Tibial nerve (tissue), 4 donors: ENCODE results near the gene ATP8A2. TPM values are rescaled to one million over a fixed set of nuclear protein-coding genes. Genes with fewer than 3 reads are reported as not detected.

ENCODE experiments used
- DNase-seq, 2 donors: peaks; one replicate each; pipeline ENCODE4 v3.0.0-alpha.2; 2019; ENCODE audit warnings: low spot score in 2 of 2
- H3K27ac ChIP-seq, 4 donors: fragments of 200-600 bp; sonication (generic) in 3 of 4; one replicate each; pipeline ENCODE4 v1.5.1; 2017 to 2019; ENCODE audit warnings: mild to moderate bottlenecking in 1 of 4
- H3K27me3 ChIP-seq, 2 donors: fragments of 200-600 bp; sonication (generic) in 1 of 2; one replicate each; pipeline versions ENCODE4 v1.5.1 to v1.6.0; 2017 to 2019
- H3K36me3 ChIP-seq, 3 donors: fragments of 200-600 bp; sonication (generic); one replicate each; pipeline ENCODE4 v1.5.1; 2018 to 2019
- H3K4me1 ChIP-seq, 4 donors: fragments of 200-600 bp; sonication (generic) in 3 of 4; one replicate each; pipeline ENCODE4 v1.5.1; 2017 to 2019
- H3K4me3 ChIP-seq, 4 donors: fragments of 200-600 bp; sonication (generic) in 3 of 4; one replicate each; pipeline ENCODE4 v1.5.1; 2017 to 2019; ENCODE audit warnings: mild to moderate bottlenecking in 1 of 4, moderate library complexity in 1 of 4
- H3K9me3 ChIP-seq, 4 donors: fragments of 200-600 bp; sonication (generic) in 3 of 4; one replicate each; pipeline ENCODE4 v1.5.1; 2017 to 2019
- EP300 ChIP-seq, 2 donors: sonication (generic); formaldehyde crosslinking; IDR thresholded peaks; one replicate each; pipeline ENCODE4 v1.6.1; 2017; ENCODE audit warnings: antibody characterized with exemption in 2 of 2, mild to moderate bottlenecking in 1 of 2
- POLR2A ChIP-seq, 2 donors: fragments of 450-650 bp; IDR thresholded peaks; one replicate each; pipeline ENCODE4 v1.6.1; 2017; ENCODE audit warnings: antibody characterized with exemption in 2 of 2, mild to moderate bottlenecking in 2 of 2, moderate library complexity in 2 of 2
- WGBS, 2 donors: methylation state at CpG; one replicate each; pipeline ENCODE4 v1.1.5; 2018; 5-methylcytosine and 5-hydroxymethylcytosine counted together
- total RNA-seq, 4 donors: library from RNA; depleted of rRNA; stranded (reverse); fragments of >200 nt; gene quantifications; one replicate each; pipeline ENCODE4 v1.1.0, GENCODE V29; 2016
- TF ChIP-seq, protein P1 (sequence below), 5 experiments: fragments of 200-600 bp in 3 of 5; fragments of 450-650 bp in 2 of 5; sonication (generic) in 3 of 5; IDR thresholded peaks; one replicate each; pipeline ENCODE4 v1.5.1; 2016 to 2019; ENCODE audit warnings: antibody characterized with exemption in 5 of 5, mild to moderate bottlenecking in 3 of 5, moderate library complexity in 2 of 5

The ATP8A2 gene
- total RNA-seq, 4 donors from 2014 or later, result 0.30 to 1.7 (median 0.61) TPM

DNA sequence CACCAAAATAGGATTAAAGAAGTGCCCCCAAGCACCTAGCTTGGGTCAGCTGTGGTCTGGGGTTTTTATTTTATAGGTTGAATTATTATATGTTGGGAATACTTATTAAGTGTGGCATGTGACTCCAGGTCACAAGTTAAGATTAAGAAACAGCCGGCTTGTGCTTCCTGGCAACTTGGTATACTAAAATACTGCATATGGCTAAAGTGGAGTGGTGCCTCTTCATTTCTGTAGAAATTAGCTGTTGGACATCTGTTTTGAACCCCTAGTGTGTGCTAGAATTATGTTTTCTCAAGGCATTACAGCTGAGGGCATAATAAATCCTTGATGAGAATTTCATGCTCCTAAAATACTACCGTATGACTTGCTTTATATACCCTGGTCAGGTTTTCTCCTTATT is 393.5 kb downstream of the ATP8A2 start:
- Histone ChIP-seq H3K9me3 (no peaks in the 10 kb centered on the region), H3K27me3 (no peaks in the 10 kb centered on the region), H3K4me3 (no peak overlapping the region), H3K4me1 (no peaks in the 10 kb centered on the region), H3K27ac (no peak overlapping the region), H3K36me3 (no peaks in the 10 kb centered on the region)
- no peak for TF ChIP-seq EP300 (IDR thresholded peaks at IDR 0.05)
- WGBS, 2 donors, result 85 to 86% methylated on average over 2 of the region's 2 CpGs
- DNase-seq, result no peak

- TF ChIP-seq EP300 (IDR thresholded peaks at IDR 0.05) (no peak), POLR2A (IDR thresholded peaks at IDR 0.05) (no peak)
- TF ChIP-seq, protein P1, sequence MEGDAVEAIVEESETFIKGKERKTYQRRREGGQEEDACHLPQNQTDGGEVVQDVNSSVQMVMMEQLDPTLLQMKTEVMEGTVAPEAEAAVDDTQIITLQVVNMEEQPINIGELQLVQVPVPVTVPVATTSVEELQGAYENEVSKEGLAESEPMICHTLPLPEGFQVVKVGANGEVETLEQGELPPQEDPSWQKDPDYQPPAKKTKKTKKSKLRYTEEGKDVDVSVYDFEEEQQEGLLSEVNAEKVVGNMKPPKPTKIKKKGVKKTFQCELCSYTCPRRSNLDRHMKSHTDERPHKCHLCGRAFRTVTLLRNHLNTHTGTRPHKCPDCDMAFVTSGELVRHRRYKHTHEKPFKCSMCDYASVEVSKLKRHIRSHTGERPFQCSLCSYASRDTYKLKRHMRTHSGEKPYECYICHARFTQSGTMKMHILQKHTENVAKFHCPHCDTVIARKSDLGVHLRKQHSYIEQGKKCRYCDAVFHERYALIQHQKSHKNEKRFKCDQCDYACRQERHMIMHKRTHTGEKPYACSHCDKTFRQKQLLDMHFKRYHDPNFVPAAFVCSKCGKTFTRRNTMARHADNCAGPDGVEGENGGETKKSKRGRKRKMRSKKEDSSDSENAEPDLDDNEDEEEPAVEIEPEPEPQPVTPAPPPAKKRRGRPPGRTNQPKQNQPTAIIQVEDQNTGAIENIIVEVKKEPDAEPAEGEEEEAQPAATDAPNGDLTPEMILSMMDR (IDR thresholded peaks at IDR 0.05), result no peak
- Histone ChIP-seq H3K27me3 (no peaks in the 10 kb centered on the region), H3K4me1 (no peaks in the 10 kb centered on the region), H3K36me3 (no peaks in the 10 kb centered on the region), H3K27ac (no peak overlapping the region), H3K9me3 (no peaks in the 10 kb centered on the region), H3K4me3 (no peak overlapping the region)
- no peak for DNase-seq
- WGBS, 2 donors, result 93% methylated on average over 3 of the region's 3 CpGs
These were observed 394.8 kb downstream of the ATP8A2 start for GRCh38 chr13:25766576-25766975.

DNA sequence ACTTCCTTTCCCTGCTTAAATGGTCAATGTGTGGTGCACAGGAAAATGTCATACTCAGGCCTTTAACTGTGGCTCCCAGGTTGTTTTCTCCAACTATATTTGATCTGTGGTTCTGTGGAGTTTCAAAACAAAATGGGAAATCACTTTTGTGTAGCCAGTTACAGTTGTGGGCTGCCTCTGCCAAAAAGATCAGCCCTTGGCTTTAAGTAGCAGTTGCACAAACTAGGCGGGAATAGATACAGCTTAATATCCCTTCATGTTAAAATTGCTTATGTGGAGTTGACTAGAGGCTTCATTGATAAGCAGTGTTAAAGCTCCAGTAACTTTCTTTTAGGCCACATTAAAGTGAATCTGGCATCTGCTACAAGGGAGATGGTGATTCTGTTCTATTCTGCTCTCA is 395.2 kb downstream of the ATP8A2 start:
- no peaks in the 10 kb centered on the region for H3K27me3 ChIP-seq
- no peak overlapping the region for H3K27ac ChIP-seq
- WGBS, 2 donors, result 84 to 96% methylated on average over 1 of the region's 1 CpG
- no peak for TF ChIP-seq POLR2A (IDR thresholded peaks at IDR 0.05)
- TF ChIP-seq, protein P1 (IDR thresholded peaks at IDR 0.05), result no peak
- no peak for TF ChIP-seq EP300 (IDR thresholded peaks at IDR 0.05)
- H3K4me1 ChIP-seq, result no peaks in the 10 kb centered on the region
- no peaks in the 10 kb centered on the region for H3K36me3 ChIP-seq
- no peaks in the 10 kb centered on the region for H3K9me3 ChIP-seq
- H3K4me3 ChIP-seq, result no peak overlapping the region
- no peak for DNase-seq

GRCh38 chr13:25768376-25768775 is 396.6 kb downstream of the ATP8A2 start:
- no peak for DNase-seq
- H3K36me3 ChIP-seq, result no peaks in the 10 kb centered on the region
- no peak overlapping the region for H3K4me3 ChIP-seq
- WGBS, 2 donors, result 36 to 37% methylated on average over 4 of the region's 4 CpGs
- H3K4me1 ChIP-seq, result no peaks in the 10 kb centered on the region
- no peaks in the 10 kb centered on the region for H3K9me3 ChIP-seq
- H3K27me3 ChIP-seq, result no peaks in the 10 kb centered on the region
- TF ChIP-seq EP300 (IDR thresholded peaks at IDR 0.05), result no peak
- TF ChIP-seq POLR2A (IDR thresholded peaks at IDR 0.05), result no peak
- TF ChIP-seq, protein P1 (IDR thresholded peaks at IDR 0.05), result no peak
- H3K27ac ChIP-seq, result no peak overlapping the region

GRCh38 chr13:25768838-25769237 is 397.1 kb downstream of the ATP8A2 start:
- Histone ChIP-seq H3K4me1 (no peaks in the 10 kb centered on the region), H3K27ac (no peak overlapping the region), H3K36me3 (no peaks in the 10 kb centered on the region), H3K9me3 (no peaks in the 10 kb centered on the region), H3K27me3 (no peaks in the 10 kb centered on the region), H3K4me3 (no peak overlapping the region)
- no peak for DNase-seq
- 37 to 46% methylated on average over 13 of the region's 13 CpGs for WGBS, 2 donors
- TF ChIP-seq POLR2A (IDR thresholded peaks at IDR 0.05) (no peak), EP300 (IDR thresholded peaks at IDR 0.05) (no peak)
- TF ChIP-seq, protein P1 (IDR thresholded peaks at IDR 0.05), result no peak

DNA sequence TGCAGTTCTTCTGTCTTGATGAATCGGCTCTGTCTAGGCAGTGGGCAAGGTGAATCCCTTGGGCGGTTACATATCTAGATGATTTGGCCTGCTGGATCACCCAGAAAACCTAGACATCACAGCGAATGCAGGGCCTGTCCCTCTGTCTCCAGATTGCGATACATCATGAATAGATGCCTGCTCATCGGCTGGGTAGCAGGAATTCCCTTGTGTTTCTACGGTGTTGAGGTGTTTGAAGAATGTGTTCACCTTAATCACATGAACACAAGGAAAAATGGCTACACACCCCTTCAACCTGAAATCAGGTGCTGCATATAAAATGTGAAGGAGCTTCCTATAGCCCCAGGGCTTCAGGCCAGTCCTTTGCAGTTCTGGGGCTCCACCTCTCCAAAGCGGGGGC is 398.8 kb downstream of the ATP8A2 start:
- TF ChIP-seq EP300 (IDR thresholded peaks at IDR 0.05) (no peak), POLR2A (IDR thresholded peaks at IDR 0.05) (no peak)
- TF ChIP-seq, protein P1 (IDR thresholded peaks at IDR 0.05), result no peak
- Histone ChIP-seq H3K4me1 (no peaks in the 10 kb centered on the region), H3K9me3 (no peaks in the 10 kb centered on the region), H3K27me3 (no peaks in the 10 kb centered on the region), H3K27ac (no peak overlapping the region), H3K36me3 (no peaks in the 10 kb centered on the region), H3K4me3 (no peak overlapping the region)
- WGBS, 2 donors, result 94 to 97% methylated on average over 7 of the region's 7 CpGs
- DNase-seq, result no peak
